ENCODE results near the gene CYP3A5.
A peak's percentile ranks its signal among the peaks of the same experiment; 100 is the strongest.
"Not testable (repeated sequence)": the region's sequence is repeated elsewhere in the genome, so short reads cannot be mapped to it uniquely, and the experiment has no call there.

The CYP3A5 gene

GRCh38 chr7:99685129-99685758 is 5.4 kb upstream of the CYP3A5 start:
- DNase-seq = no peak

GRCh38 chr7:99679032-99679399 is 780 bp downstream of the CYP3A5 start:
- DNase-seq = no peak

- DNase-seq = no peak
These were observed 2.1 kb downstream of the CYP3A5 start for GRCh38 chr7:99677648-99678045.

- no peak for DNase-seq
These were observed 2.7 kb downstream of the CYP3A5 start for GRCh38 chr7:99677013-99677647.

- no peak for DNase-seq
These were observed 4.6 kb downstream of the CYP3A5 start for GRCh38 chr7:99674995-99675742.

GRCh38 chr7:99672573-99672972 is 7.2 kb downstream of the CYP3A5 start:
- DNase-seq = no peak

- no peak for DNase-seq
These were observed 10.0 kb downstream of the CYP3A5 start for GRCh38 chr7:99669782-99670181.

- DNase-seq = no peak
These were observed 11.3 kb downstream of the CYP3A5 start for GRCh38 chr7:99668541-99668940.

- peak in 1 of 2 experiments; percentile 55 for DNase-seq
These were observed 12.6 kb downstream of the CYP3A5 start for GRCh38 chr7:99667179-99667578.

GRCh38 chr7:99666013-99666395 is 13.8 kb downstream of the CYP3A5 start:
- no peak for DNase-seq

GRCh38 chr7:99665312-99666012 is 14.3 kb downstream of the CYP3A5 start:
- DNase-seq = no peak

- DNase-seq = not testable (repeated sequence)
These were observed 21.9 kb downstream of the CYP3A5 start for GRCh38 chr7:99657879-99658278.

- not testable (repeated sequence) for DNase-seq
These were observed 25.2 kb downstream of the CYP3A5 start for GRCh38 chr7:99654626-99655025.

GRCh38 chr7:99653754-99654153 is 26.0 kb downstream of the CYP3A5 start:
- DNase-seq = no peak

- not testable (repeated sequence) for DNase-seq
These were observed 26.5 kb downstream of the CYP3A5 start for GRCh38 chr7:99653269-99653668.

GRCh38 chr7:99652671-99653070 is 27.1 kb downstream of the CYP3A5 start:
- no peak for DNase-seq

GRCh38 chr7:99651290-99651689 is 28.5 kb downstream of the CYP3A5 start:
- DNase-seq = no peak

GRCh38 chr7:99648843-99649242 is 31.0 kb downstream of the CYP3A5 start:
- DNase-seq = no peak

- DNase-seq = no peak
These were observed 34.2 kb downstream of the CYP3A5 start for GRCh38 chr7:99645590-99645989.

GRCh38 chr7:99644431-99644830 is 35.4 kb downstream of the CYP3A5 start:
- DNase-seq = no peak

GRCh38 chr7:99643464-99643863 is 36.3 kb downstream of the CYP3A5 start:
- no peak for DNase-seq

GRCh38 chr7:99642027-99642426 is 37.8 kb downstream of the CYP3A5 start:
- no peak for DNase-seq

- no peak for DNase-seq
These were observed 40.5 kb downstream of the CYP3A5 start for GRCh38 chr7:99639267-99639666.

GRCh38 chr7:99638731-99639130 is 41.1 kb downstream of the CYP3A5 start:
- DNase-seq = no peak

All from NCI-H524 (cell line).